Activated CD4-positive, alpha-beta T cell treated with anti-CD3 and anti-CD28 coated beads, Interleukin-2, amount 50 U/mL, for 24 hours (primary cell): ENCODE measurements around the gene TXNDC17.
A peak's percentile ranks its signal among the peaks of the same experiment; 100 is the strongest.
"Not testable (repeated sequence)": the region's sequence is repeated elsewhere in the genome, so short reads cannot be mapped to it uniquely, and the experiment has no call there.

Experiments used
- DNase-seq, 2 donors: peaks; one replicate each; pipeline ENCODE4 v3.0.0-alpha.2; 2020; ENCODE audit warnings: low read depth in 1 of 2, low spot score in 1 of 2

Gene TXNDC17

DNA sequence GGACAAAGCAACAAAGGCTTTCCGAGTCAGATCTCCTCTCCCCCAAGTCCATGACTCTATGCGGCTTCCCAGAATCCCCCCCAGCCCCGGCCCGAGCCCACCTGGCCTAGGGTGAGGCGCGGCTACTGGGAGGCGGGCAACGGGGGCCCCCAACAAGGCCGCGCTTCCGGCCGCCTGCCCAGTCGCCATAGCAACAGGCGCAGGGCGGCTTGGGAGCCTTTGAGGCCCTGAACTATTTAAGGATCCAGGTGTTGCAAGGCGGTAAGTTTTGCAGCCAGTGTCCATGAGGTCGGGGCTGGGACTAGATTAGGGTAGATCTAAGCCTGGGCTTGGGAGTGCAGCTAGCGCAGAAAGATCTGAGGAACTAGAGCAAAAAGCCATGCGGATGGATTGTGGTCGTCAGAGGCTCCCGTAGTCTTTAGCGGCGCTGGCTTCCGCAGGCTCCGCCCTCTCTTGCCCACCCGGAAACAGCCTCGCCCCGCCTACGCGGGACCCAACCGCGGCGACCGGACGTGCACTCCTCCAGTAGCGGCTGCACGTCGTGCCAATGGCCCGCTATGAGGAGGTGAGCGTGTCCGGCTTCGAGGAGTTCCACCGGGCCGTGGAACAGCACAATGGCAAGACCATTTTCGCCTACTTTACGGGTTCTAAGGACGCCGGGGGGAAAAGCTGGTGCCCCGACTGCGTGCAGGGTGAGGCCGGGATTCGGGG is at the start of gene TXNDC17, which contains the start of gene KIAA0753:
Gene TXNDC17 (plus strand): TSS at position 525 of the 711 bp plus-strand sequence. CDS start 23 bp downstream, at position 548.
Gene KIAA0753 (minus strand): TSS at position 176 of the 711 bp plus-strand sequence. CDS start 5,608 bp downstream, outside the sequence.
- peak; percentile 82 to 89 for DNase-seq

DNA sequence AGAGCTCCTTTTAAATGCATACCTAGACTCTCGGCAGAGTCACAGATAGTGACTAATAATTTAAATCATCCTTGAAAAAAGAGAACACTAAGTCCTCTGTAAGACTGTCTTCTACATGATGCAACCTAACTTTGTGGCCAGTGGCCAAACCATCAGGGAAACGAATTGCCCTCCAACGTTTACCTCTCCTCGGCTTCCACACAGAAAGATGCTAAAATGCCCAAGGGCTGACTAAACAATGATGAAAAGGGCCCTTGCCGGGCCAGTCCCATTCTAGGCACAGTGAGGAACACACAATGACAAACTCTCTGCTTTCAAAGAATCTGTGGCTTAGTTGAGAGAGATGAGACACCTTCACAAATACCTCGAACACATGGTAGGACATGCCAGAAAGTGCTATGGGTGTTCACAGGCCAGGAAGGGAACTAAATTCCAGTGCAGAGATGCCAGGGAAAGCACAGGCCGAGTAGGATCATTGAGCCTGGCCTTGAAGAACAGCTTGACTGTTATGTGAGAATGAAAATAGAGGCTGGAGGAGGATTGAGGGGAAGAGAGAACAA is 49.2 kb upstream of the TXNDC17 start:
- no peak for DNase-seq

DNA sequence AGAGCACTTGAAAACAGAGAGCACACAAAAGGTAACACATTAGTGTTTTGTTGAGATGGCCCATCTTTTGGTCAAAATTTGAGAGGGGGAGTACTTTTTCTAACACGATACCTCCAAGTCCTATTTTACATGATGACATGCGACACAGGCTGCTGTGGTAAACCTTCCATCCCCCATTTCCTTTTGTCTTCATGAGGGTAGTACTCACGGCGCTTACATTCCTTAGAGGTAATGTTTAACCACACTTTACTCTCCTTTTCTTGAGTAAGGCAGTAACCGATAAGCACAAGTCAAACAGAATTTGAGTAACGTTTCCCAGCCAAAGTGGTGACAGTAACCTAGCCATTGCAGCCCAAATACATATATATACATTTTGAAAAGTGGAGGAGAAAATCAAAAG is 48.7 kb upstream of the TXNDC17 start:
- no peak for DNase-seq

DNA sequence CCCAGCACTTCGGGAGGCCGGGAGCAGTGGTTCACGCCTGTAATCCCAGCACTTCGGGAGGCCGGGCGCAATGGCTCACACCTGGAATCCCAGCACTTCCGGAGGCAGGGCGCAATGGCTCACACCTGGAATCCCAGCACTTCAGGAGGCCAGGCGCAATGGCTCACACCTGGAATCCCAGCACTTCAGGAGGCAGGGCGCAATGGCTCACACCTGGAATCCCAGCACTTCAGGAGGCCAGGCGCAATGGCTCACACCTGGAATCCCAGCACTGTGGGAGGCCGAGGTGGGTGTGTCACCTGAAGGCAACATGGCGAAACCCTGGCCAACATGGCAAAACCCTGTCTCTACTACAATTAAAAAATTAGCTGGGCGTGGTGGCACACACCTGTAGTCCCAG is 47.5 kb upstream of the TXNDC17 start:
- not testable (repeated sequence) for DNase-seq

DNA sequence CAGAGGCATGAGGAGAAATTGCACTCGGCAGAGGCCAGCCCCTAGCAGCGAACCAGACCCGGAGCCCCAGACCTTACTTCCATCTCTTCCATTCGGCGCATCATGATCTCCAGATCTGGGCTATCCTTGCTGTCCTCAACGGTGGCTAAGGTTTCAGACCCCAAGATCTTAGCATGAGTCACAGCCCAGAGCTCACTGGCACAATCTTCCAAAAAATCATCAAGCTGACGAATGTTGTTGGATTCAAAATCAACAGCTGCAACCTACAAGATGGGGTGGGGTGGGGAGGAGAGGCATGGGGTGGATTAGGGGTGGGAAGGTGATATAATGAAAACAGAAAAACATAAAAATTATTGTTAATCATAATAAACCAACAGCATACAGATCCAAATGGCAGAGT is 44.8 kb upstream of the TXNDC17 start:
- DNase-seq: no peak

DNA sequence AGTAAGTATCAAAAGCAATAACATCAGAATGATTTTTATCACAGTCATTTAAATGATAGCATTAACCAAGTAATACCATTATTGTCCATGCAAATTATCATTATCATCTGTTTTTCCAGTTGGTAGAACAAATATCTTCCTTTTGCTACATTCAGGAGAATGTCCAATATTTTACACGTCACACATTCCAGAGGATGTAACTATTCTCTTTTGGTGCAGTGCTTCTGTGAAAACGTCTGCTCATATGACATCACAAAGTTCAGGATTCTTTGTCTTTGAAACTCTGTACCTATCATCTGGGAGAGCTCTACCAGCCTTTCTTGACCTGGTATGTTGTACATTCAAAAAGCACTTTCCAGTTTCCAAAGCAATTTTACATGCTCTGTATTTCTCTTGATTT is 44.3 kb upstream of the TXNDC17 start:
- no peak for DNase-seq

DNA sequence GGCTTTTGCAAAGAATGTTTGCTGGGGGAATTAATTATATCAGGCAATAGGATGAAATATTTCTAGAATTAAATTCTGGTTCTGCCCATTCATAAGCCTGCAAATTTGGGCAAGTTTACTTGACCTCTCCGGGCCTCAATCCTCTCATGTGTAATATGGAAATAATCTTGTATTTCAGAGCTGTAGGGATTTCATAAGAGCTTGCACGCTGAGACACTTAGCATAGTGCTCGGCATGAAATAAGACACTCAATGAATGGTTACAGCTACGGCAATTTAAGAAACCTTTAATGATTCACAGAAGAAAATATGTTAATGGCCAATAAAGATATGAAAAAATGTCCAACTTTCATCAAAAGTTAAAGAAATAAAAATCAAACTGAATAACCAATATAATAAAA is 43.9 kb upstream of the TXNDC17 start:
- DNase-seq: no peak

DNA sequence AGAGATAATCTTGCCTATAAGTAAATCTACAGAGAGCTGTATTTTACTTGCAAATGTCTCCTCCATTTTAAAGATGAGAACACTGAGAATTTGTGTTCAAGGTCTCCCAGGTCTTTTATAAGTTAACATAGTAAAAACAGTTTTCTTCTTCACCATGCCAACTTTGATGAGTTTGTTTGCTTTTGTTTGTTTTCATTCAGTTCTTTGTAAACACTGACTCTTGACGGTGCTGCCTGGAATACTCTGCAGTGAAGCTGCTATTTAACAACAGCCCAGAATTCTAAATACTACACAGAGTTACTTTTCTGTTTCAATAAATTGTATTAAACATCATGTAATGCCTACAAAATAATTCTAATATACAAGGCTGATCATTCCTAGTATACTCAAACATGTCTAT is 43.1 kb upstream of the TXNDC17 start:
- no peak for DNase-seq

DNA sequence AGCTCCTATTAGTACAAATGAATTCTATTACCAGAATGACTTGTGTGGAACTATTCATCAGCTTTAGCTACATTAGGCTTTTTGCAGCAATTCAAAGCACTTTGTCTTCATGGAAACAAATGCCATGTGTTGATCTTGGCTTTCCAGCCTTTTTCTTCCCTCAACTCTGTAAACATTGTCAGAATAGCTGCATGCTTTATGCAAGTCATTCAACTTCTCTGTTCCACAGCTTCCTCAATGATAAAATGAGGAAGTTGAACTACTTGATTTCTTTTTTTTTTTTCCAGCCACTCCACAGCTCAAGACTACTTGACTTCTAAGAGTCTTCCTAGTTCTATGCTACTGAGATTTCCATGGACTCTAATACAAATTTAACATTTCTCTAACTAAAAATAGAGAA is 41.5 kb upstream of the TXNDC17 start:
- no peak for DNase-seq

DNA sequence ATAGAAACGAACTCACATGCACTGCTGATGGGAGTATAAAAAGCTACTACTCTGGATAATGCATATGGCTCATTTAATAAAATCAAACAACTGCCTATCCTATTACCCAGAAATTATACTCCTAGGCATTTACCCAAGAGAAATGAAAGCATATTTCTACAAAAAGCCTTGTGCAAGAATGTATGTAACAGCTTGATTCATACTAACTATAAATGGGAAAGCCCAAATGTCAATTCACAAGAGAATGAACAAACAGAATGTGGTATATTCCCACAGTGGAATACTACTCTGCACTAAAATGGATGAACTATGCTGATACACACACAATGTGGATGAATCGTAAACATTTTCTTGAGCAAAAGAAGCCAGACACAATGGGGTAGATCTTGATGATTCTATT is 38.7 kb upstream of the TXNDC17 start:
- DNase-seq: no peak

DNA sequence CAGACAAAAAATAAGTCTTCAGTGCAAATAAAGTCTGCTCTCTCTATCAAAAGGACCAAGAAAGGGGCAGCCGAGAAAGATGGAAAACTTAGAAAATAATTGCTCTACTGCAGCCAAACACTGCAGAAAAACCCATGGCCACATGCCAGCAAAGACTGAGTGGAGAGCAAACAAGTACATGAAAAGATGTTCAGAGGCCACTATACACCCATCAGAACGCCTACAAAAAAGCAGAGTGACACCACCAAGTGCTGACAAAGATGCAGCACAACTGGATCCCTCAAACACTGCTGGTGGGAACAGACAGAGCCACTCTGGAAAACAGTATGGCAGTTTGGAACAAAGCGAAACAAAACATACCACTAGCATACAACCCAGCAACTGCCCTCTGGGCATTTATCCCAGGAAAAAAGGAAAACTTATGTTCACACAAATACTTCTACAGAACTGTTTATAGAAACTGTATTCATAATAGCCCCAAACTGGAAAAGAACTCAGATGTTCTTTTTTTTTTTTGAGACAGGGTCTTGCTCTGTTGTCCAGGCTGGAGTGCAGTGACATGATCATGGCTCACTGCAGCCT is 37.0 kb upstream of the TXNDC17 start:
- DNase-seq: no peak

DNA sequence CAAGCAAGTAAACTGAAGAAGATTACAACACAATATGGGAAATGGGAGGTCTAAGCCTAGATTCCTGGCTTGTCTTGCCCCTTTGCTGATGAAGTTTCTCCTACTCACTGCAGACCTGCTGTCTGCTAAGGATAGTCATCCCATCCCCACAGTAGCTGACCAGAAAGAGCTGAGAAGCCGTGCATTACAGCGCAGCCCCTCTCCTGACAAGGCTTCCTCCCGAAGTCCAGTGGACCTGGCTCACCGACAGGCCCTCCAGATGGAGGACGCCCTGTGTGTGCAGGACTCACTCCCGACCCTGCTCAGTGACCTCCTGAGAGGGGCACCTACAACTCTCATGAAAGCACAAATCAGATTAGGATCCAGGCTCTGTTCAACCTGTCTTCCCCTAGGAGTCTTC is 35.7 kb upstream of the TXNDC17 start:
- no peak for DNase-seq

DNA sequence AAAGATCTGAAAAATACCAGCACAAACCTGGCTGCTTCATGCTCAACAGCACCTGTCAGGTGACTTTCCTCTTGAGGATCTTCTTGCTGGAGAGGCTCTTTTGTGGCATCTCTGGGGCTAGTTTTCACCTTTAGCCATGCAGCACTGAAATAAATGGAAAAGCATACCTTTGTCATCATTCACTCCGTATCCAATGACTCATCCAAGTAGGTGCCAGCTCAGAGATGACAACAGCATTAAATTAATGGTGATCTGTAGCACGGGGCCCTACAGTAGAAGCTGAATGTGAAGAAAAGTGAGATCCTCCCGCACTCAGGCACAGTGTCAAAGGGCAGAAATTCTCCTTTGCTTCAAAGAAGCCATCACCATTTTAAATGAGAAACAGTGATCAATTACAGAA is 32.5 kb upstream of the TXNDC17 start:
- DNase-seq: no peak

DNA sequence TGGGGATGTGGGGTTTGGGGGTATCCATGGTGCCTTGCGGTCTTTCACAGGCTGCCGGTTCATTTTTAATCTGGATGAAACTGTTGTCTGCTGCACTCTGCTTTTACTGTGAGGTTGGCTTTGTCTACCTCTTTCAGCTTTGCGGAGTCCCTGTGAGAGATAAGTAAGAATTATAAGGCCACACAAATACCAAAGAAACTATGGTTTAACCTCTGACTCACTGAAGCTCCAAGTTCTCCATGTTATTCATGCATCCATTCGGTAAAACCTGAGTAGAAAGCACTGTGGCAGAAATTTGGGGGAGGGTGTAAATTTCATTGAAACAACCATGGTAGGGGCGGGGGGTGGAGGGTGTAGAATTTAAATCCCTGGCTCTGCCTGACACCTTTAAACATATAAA is 30.8 kb upstream of the TXNDC17 start:
- DNase-seq: no peak

DNA sequence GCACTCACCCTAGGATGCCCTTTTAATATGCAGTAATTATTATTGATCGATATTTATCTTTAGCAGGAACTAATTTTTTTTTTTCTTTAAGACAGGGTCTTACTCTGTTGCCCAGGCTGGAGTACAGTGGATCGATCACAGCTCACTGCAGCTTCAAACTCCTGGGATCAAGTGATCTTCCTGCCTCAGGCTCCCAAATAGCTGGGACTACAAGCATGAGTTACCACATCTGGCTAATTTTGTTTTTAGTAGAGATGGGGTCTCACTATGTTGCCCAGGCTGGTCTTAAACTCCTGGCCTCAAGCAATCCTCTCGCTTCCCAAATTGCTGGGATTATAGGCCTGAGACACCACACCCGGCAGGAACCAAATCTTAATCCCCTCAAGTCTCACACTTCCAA is 29.6 kb upstream of the TXNDC17 start:
- no peak for DNase-seq

DNA sequence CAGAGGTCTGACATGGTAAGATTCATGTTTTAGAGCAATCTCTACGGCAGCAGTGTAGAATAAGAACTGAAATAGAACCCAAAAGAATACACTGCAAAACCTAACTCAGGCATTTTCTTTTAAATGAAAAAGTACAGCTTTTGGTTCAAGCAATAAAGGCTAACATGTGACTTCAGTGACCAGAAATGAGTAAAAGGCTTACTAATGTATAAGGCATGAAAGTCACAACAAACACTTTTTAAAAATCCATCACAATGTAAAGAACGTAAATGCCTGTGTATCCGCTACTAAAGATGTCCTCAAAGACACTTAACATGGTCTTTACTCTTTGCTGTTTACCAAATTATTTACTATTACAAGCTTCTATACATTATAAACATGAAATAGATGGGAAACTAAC is 16.9 kb upstream of the TXNDC17 start:
- no peak for DNase-seq

DNA sequence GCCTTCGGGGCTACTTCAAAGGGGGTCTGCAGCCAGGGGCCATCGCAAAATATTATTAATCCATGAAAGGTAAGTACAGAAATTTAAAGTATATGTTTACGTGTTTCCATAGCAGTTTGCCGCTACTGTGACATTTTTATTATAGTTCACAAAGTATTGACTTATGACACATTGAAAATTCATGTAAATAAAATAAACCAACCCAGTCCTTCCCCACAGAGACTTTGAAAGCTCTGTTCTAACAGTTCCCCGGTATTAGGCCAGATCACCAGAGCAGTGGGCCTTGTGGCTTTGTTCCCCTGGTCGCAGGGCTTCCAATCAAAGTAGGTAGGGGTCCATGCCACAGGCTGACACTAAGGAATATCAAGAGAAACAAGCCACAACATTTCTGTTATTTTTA is 14.2 kb upstream of the TXNDC17 start:
- DNase-seq: no peak

DNA sequence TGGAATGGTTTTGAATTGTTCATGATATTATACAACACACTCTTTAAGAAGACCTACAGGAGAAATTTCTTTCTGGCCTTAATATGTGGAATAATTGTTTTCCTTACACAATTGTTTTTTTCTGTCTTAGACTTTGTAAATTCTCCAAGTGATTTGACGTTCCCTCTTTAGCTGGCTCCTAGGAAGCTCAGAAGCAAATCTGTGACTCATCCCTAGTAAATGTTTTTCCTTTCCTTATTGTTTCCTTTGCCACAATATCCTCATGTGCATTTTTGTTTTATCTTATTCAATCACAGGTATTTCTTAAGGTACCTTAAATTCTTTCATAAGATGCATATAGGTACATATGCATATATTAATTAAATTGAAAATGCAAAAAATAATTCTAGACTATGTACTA is 13.8 kb upstream of the TXNDC17 start:
- no peak for DNase-seq

DNA sequence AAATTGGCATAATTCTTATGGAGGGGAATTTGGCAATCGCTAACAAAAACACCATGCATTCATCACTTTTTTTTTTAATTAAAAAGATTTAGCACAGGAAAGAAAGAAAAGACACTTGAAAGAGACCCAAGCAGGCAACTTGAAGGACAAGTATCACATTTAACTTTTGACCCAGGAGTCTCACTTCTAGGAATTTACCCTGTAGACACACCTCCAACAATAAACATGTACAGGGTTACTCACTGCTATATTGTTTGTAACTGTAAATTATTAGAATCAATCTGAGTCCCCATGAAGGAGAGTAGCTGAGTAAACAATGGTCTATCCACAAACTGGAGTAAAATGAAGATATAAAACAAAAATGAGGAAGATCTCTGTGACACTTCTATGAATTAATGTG is 10.5 kb upstream of the TXNDC17 start:
- no peak for DNase-seq

DNA sequence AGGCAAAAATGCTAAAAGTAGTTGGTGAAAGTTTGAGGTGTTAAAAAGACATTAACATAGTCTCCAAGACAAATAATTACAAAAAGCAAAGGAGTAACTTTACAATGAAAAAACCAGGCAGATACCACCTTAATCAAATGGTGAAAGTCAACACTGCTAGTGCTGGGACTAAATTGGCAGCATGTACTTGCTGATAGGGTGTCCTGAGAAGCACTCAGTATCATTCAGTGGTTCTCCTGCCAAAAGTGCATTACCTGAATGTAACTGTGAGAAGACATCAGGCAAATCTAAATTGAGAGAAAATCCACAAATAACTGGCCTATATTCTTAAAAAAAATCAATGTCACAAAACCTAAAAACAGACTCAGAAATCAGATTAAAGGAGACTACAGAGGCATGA is 8.3 kb upstream of the TXNDC17 start:
- DNase-seq: no peak

DNA sequence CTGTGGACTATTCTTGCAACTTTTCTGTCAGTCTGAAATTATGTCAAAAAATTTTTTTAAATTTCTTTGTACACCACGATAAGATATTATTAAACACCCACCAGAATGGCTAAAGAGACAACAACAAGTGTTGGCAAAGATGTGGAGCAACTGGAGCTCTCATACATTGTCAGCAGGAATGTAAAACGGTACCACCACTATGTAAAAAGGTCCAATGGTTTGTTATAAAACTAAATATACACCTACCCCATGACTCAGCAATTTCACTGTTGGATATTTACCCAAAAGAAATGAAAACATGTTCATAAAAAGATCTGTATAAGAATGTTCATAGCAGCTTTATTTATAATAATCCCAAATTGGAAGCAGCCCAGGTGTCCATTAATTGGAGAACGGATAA is 7.6 kb upstream of the TXNDC17 start:
- DNase-seq: no peak

DNA sequence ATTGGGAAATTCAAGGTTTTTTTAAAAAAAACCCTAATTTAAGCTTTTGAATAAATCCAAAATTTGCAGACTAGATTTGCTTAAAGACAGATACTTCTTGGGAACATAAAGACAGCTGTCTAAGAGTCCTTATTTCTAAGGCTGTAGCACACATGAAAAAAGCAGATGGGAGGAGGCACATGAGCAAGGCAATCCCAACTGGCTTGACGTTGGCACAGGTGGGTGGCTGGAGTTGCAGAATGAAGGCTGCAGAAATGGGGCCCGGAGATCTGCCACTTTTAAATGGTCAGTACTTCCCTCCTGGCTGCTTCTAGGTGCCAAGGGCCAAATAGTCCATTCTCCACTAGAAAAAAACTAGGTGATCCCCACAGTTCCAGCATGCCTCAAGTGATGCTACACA is 4.8 kb upstream of the TXNDC17 start:
- no peak for DNase-seq
